ENCODE measurements around the gene JAZF1.
A peak's percentile ranks its signal among the peaks of the same experiment; 100 is the strongest.

The JAZF1 gene

GRCh38 chr7:28096713-28097112 is 83.9 kb downstream of the JAZF1 start:
- DNase-seq: peak; percentile 38 to 56

- DNase-seq: no peak
Measured at GRCh38 chr7:28095231-28095630, 85.4 kb downstream of the JAZF1 start.

DNA sequence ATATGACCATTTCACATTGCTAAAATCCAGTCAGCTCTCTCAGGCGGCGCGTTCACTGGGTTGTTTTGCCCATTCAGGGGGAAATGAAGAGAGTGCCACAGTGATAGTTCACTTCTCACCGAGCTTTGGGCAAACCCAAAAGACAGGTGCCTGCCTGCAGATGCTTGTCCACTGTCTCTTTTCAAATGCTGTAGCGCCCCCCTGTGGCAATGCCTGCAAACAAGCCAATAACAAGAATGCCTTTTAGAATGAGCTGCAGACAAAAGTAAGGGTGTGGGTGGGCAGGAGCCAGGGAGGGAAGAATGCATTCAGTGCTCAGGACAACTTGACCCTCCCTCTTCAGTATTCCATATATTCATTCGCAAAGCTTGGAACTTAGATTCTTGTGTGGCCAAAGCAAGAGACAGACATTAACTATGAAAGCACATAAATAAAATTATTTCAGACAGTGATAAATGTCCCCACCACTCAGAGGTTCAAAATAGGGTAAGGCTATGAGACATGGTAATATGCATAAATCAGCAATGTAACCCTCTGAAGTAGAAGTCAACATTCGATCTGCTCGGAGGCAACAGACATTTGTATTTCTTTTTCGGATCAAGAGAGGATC is 86.9 kb downstream of the JAZF1 start:
- DNase-seq: peak; percentile 37 to 62

DNA sequence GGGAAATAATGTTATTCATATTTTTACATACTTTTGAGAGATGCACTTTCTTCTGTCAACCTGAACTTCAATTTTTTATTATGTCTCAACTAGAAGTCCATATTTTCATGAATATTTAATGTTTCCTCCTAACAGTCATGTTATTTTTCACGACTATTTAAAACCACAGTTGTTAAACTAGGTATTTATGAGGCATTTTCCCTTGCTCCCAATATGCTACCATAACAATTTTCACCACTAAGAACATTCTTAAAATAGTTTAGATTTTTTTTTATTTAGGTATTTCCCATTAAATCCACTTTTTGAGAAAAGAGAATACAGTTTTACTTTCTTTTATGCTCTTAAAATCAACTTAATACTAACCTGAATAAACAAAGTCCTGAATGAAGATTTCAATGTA is 89.4 kb downstream of the JAZF1 start:
- DNase-seq: no peak

GRCh38 chr7:28088901-28089714 is 91.5 kb downstream of the JAZF1 start:
- DNase-seq: no peak

DNA sequence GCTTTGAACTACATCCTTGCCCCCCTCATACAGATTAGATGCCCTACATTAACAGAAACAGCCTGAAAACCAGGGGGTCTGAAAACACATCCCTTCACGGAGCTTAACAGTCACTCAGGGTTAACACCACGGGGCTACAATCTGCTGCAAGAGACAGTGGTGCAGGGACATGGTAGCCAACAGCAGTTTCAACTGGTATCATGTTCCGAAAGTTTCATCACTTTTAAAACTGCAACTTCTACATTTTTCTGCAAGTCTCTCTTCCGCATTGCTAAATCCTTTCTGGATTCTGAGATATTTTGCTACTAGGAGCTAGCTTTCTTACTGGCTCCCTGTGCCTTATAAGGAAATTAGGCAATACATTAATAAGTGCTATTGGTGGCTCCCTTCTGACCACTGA is 92.6 kb downstream of the JAZF1 start:
- DNase-seq: no peak

DNA sequence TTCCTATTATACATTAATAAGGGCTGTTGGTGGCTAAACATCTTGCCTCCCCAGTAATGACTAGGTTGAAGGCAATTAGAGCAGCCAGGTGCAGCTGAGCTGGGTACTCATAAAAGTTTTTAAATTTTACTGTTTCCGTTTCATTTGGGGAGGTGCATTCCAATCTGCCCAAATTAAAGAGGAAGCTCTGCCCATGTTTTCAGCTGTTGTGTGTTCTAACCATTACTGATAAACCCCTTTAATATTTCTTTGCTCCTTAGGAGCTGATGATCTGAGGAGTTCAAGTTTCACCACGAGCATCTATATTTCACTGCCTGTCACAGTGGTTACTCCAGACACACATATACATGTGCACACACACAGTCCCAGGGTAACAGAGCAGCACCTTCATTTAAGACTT is 94.4 kb downstream of the JAZF1 start:
- DNase-seq: no peak

DNA sequence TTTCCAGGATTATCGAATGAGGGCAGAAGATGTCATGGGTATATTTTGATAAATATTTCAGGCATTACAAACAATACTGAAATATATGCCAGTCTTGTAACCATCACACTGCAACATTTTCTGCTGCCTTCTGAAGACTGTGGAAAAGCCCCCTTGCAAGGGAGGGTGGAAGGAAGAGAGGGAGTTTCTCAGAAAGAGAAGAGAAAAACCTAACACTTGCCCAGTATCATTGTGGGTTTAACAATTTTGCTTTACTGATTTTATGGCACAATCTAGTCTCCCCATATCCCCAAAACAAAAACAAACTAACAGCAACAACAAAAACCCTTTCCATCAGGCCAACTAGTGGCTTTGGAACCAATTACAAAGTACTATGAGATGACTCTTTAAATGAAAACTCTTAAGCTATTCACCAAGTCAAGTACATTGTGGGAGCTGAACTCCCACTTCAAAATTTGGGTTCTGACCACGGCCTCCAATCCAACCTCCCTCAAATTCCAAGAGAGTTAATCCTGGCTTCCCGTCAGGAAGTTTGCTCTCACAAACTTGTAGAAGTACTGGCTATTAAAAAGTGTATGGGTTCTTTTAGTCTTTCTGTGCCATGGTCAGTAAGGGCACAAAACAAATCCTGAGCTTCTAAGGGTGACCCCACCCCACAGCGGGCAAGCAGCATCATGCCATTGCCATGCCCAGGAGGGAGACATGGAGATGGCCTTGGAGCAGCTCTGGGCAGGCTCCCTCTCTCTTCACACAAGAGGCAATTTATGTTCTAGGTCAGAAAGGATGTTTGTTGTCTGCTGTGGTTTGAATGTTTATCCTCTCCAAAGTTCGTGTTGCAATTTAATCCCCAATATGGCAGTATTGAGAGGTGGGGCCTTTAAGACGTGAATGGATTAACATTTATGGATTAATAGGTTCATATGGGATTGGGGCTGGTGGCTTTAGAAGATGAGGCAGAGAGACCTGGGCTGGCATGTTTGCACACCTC is 96.3 kb downstream of the JAZF1 start:
- no peak for DNase-seq

DNA sequence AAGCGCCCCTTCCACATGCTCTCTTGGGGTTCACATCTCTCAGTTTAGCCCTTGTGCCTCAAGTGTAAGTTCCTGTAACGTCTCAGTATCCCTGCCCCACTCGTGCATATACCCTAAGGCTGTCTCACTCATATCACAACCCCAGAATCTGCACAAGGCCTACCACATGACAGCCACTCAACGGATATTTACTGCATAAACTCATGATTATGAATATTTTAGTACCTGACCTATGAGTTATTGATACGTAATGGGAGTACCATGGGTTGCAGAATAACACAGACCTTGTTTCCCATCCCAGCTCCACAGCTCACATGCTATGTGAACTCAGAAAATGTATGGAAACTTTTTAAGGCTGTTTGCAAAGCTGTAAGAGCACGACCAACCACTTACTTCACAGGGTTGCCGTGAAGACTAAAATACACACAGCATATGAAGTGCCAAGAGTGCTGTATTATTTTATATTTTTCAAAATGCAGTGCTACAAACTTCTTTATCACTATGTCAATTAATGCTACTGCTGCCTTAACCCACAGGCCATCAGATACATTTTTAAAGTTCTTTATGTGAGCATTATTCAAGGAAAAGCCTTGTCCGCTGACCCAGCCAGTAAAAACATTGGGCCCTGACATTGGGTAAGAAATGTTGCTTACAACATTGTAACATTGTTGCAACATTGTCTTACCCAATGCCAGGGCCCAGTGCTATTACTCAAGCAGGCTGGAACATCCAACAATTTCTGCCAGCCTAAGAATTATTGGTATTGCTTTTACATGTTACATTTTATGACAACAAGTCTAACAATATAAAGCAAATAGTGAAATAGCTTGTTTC is 97.2 kb downstream of the JAZF1 start:
- peak in 1 of 2 donors; percentile 14 for DNase-seq

DNA sequence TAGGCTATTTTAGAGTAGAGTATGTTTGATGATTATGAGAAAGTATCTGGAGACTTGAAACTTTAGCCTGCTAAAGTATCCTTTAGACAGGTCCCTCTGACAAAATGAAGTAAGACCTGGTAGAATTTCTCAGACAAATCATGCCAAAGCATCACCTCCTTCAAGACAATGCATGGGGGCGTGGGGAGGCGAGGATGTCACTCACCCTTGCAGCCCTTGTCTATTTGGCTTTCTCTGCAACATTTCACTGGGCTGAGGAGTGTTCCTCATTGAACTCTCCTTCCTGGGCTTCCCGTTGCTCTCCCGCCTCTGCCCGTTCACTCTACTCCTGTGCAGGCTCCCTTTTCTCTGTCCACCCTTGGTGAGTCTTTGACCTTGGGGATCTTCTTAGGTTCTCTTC is 98.5 kb downstream of the JAZF1 start:
- DNase-seq: no peak

- no peak for DNase-seq
Measured at GRCh38 chr7:28081016-28081415, 99.6 kb downstream of the JAZF1 start.

- peak; percentile 41 to 51 for DNase-seq
Measured at GRCh38 chr7:28078036-28078901, 102.3 kb downstream of the JAZF1 start.

DNA sequence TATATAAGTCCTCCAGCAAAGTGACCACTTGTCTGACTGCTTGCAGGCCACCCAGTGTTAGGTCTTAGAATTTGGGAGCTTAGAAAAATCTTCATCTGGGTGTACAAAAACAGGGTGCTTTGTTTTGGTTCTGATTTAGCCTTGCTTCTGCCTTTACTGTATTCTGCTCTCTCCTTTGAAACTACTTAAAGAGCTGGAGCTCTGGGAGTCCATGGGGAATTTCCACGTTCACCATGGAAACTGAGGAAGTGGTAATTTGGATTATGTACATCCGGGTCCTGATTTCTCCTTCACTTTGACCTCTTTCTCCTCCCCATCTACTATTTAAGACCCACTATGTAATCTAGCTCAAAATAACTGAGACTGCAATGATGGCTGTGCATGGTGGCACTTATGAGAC is 103.0 kb downstream of the JAZF1 start:
- DNase-seq: no peak

DNA sequence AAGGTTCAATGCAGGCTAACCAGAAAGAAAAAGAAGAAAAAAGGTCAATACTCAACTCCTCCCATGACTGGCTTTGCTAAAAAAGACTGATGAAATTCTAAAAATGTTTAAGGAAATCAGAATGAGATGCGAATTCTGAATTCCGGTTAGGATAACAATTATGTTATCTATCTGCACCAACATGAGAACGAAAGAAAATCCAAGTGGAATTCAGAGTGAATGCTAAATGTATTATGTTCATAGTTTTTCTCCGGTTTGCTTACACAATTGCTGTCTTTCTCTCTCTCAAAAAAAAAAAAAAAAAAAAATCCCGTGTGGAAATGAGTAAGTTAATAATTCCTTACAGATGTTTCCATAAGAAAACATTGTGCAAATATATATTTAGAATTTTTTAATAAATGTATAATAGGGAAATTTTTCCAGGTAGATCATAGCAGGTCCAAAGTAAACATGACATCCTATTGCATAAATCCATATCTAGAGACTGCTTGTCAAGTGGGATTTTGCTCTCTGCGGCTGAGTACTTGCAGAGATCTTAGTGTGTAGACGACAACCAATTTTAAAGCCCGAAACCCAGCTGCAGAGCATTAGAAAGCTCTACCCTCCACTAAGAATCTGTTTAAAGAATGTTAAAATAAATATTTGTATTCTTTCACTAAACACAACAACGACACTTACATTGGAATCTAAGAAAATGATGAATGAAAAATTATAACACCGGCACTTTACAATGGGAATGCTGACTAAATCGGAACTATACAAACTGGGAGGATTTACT is 104.0 kb downstream of the JAZF1 start:
- DNase-seq: no peak

GRCh38 chr7:28075674-28076358 is 104.8 kb downstream of the JAZF1 start:
- no peak for DNase-seq

GRCh38 chr7:28072876-28073514 is 107.6 kb downstream of the JAZF1 start:
- DNase-seq: no peak

GRCh38 chr7:28071570-28071969 is 109.0 kb downstream of the JAZF1 start:
- DNase-seq: no peak

- DNase-seq: no peak
Measured at GRCh38 chr7:28070297-28071055, 110.1 kb downstream of the JAZF1 start.

DNA sequence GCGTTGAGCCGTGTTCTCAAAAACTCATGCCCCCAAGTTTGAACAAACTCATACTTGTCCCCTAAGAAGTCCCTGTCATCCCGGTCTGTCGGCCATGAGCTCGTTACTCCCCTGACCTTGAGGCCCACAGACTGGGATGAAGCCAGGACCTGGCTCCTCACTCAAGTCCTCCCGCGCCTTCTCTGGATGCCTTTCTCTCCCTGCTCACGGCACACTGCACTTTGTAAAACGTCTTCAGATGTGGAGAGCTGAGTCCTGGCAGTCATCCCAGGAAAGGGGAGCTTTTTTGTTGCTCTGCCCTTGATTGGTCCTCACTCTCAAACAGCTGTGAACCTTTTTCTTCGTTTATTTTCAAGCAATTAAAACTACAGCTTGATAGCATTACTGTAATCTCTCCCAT is 110.8 kb downstream of the JAZF1 start:
- DNase-seq: no peak
